Measurements from ENCODE around the gene CDKAL1.
"Not testable (repeated sequence)": the region's sequence is repeated elsewhere in the genome, so short reads cannot be mapped to it uniquely, and the experiment has no call there.

DNA sequence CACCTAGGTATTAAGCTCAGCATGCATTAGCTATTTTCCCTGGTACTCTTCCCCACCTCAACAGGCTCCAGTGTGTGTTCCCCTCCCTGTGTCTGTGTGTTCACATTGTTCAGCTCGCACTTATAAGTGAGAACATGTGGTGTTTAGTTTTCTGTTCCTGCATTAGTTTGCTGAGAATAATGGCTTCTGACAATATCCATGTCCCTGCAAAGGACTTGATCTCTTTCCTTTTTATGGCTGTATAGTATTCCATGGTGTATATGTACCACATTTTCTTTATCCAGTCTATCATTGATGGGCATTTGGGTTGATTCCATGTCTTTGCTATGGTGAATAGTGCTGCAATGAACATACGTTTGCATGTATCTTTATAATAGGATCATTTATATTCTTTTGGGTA, 521.2 kb downstream of the CDKAL1 start:
- TF ChIP-seq, protein P1, sequence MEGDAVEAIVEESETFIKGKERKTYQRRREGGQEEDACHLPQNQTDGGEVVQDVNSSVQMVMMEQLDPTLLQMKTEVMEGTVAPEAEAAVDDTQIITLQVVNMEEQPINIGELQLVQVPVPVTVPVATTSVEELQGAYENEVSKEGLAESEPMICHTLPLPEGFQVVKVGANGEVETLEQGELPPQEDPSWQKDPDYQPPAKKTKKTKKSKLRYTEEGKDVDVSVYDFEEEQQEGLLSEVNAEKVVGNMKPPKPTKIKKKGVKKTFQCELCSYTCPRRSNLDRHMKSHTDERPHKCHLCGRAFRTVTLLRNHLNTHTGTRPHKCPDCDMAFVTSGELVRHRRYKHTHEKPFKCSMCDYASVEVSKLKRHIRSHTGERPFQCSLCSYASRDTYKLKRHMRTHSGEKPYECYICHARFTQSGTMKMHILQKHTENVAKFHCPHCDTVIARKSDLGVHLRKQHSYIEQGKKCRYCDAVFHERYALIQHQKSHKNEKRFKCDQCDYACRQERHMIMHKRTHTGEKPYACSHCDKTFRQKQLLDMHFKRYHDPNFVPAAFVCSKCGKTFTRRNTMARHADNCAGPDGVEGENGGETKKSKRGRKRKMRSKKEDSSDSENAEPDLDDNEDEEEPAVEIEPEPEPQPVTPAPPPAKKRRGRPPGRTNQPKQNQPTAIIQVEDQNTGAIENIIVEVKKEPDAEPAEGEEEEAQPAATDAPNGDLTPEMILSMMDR (conservative IDR thresholded peaks at IDR 0.05; ENCODE audit: low read length) = not testable (repeated sequence)
- not testable (repeated sequence) for TF ChIP-seq EZH2phosphoT487 (IDR thresholded peaks at IDR 0.05; ENCODE audit: borderline replicate concordance)
